H54 (cell line): Measurements from ENCODE around the gene PNKD.
"Not testable (repeated sequence)": the region's sequence is repeated elsewhere in the genome, so short reads cannot be mapped to it uniquely, and the experiment has no call there.

ENCODE experiments used
- DNase-seq: peaks from one replicate; pipeline ENCODE4 v3.0.0; 2011; ENCODE audit warnings: low spot score, mixed read lengths; ENCODE audit not compliant: insufficient read length
- FAIRE-seq: peaks from 3 replicates; lab custom pipeline; 2011; peaks lifted over from hg19 to GRCh38; lab: Jason Lieb, UNC
- POLR2A ChIP-seq: IDR thresholded peaks from 2 replicates; pipeline ENCODE4 v1.6.1; 2011; ENCODE audit warnings: low read depth, mild to moderate bottlenecking, low read length

The PNKD gene

GRCh38 chr2:218262237-218262600, 8.1 kb upstream of the PNKD start:
- FAIRE-seq (no peak), DNase-seq (no peak)
- TF ChIP-seq POLR2A = no peak

- TF ChIP-seq POLR2A = no peak
- DNase-seq (no peak), FAIRE-seq (no peak)
Observed at GRCh38 chr2:218262631-218263586, 7.4 kb upstream of the PNKD start.

GRCh38 chr2:218263817-218264641, 6.3 kb upstream of the PNKD start:
- TF ChIP-seq POLR2A = no peak
- FAIRE-seq (no peak), DNase-seq (no peak)

GRCh38 chr2:218264773-218265561, 5.4 kb upstream of the PNKD start:
- TF ChIP-seq POLR2A = no peak
- FAIRE-seq = no peak
- no peak for DNase-seq

- FAIRE-seq (no peak), DNase-seq (no peak)
- no peak for TF ChIP-seq POLR2A
Observed at GRCh38 chr2:218265626-218266025, 4.7 kb upstream of the PNKD start.

- DNase-seq (no peak), FAIRE-seq (no peak)
- no peak for TF ChIP-seq POLR2A
Observed at GRCh38 chr2:218266316-218266979, 3.9 kb upstream of the PNKD start.

- DNase-seq (no peak), FAIRE-seq (no peak)
- no peak for TF ChIP-seq POLR2A
Observed at GRCh38 chr2:218267259-218267658, 3.1 kb upstream of the PNKD start.

GRCh38 chr2:218270721-218271486, 585 bp downstream of the PNKD start:
- no peak for TF ChIP-seq POLR2A
- no peak for FAIRE-seq
- peak; percentile 33 for DNase-seq

GRCh38 chr2:218271487-218271797, 1.1 kb downstream of the PNKD start:
- no peak for TF ChIP-seq POLR2A
- FAIRE-seq (no peak), DNase-seq (no peak)

GRCh38 chr2:218271865-218272530, 1.7 kb downstream of the PNKD start:
- no peak for TF ChIP-seq POLR2A
- DNase-seq = no peak
- FAIRE-seq = no peak

GRCh38 chr2:218272531-218273212, 2.4 kb downstream of the PNKD start:
- DNase-seq (peak; percentile 86), FAIRE-seq (peak; percentile 50)
- TF ChIP-seq POLR2A = no peak

- not testable (repeated sequence) for FAIRE-seq, DNase-seq
Observed at GRCh38 chr2:218273214-218273907, 3.0 kb downstream of the PNKD start.
